OCI-LY7 (cell line): ENCODE results near the gene C4orf50.

Source experiments
- CTCF ChIP-seq: fragments of 200-600 bp; sonication (generic); conservative IDR thresholded peaks from 2 replicates; pipeline ENCODE4 v1.5.1; 2014; ENCODE audit warnings: mild to moderate bottlenecking, antibody characterized with exemption, low read length, moderate library complexity, mixed read lengths
- EZH2phosphoT487 ChIP-seq: fragments of 200-600 bp; sonication (generic); IDR thresholded peaks from 2 replicates; pipeline ENCODE4 v1.6.1; 2018; ENCODE audit warnings: low read depth, borderline replicate concordance, mild to moderate bottlenecking, mixed run types, antibody characterized with exemption, low read length, moderate library complexity, mixed read lengths

DNA sequence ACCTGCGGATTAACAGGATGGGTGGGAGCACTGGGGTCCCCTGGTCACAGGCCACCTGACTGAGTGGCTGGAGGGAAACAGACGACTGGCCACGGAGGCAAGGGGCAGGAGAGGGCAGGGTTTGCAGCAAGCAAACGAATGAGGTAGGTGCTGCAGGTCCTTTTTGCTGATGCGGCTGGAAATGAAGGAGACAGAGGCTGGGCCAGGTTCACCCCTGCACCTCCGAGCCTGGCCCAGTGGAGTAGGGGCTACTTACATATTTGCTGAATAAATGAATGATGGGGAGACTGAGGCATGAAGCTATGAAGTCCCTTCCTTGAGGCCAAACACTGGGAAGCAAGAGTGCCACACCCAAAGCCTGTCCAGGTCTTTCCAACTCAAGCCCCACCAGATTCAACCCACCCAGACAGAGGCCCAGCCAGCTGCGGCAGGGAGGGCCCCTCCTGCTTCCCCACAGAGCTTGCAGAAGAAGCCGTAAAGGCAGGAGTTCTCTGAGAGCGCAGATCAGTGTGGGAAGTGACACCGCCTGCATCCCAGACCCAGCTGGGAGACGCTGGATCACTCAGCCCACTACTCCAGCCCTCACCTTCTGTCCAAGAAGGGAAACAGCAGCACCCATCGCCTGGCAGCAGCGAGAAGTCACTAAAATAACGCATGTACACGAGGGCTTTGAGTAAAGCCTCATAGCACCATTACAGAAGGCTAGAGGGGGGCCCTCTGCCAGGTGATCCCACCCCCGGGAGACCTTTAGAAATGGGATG lies 36.1 kb upstream of the C4orf50 start:
- TF ChIP-seq CTCF (no peak), EZH2phosphoT487 (no peak)
